GM21786 (cell line): ENCODE measurements around the gene RGS19.
A peak's percentile ranks its signal among the peaks of the same experiment; 100 is the strongest.

Experiments used
- ATAC-seq: cut with Tn5 transposase; IDR thresholded peaks from one replicate; pipeline ENCODE4 v1.9.1; 2021; ENCODE audit not compliant: unreplicated experiment

The RGS19 gene

GRCh38 chr20:64050261-64051032 is 28.9 kb downstream of the RGS19 start:
- no peak for ATAC-seq

GRCh38 chr20:64049878-64050260 is 29.4 kb downstream of the RGS19 start:
- no peak for ATAC-seq

- no peak for ATAC-seq
These were observed 30.0 kb downstream of the RGS19 start, which contains the start of gene SOX18 for GRCh38 chr20:64049060-64049877. TSS of gene SOX18 (minus strand) at chr20:64049639. CDS start at chr20:64049516, 123 bp downstream.

- no peak for ATAC-seq
These were observed 30.8 kb downstream of the RGS19 start for GRCh38 chr20:64048402-64049044.

DNA sequence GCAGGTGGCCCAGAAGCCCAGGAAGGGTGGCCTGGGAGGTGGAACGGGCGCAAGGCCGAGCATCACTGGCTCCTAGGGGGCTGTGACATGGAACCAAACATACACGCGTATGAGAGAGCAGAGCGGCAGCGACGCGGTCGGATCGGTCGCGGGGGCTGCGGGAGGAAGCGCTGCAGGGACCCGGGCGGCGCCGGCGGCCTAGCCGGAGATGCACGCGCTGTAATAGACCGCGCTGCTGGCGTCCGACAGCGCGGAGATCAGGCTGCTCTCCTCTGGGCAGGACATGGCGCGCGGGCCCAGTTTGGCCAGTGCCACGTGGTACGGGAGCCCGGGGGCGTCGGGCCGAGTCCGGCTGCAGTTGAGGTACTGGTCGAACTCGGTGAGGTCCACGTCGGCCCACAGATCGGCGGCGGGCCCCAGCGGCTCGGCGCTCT is 31.3 kb downstream of the RGS19 start:
- ATAC-seq: no peak

GRCh38 chr20:64047046-64047389 is 32.3 kb downstream of the RGS19 start:
- ATAC-seq: no peak

DNA sequence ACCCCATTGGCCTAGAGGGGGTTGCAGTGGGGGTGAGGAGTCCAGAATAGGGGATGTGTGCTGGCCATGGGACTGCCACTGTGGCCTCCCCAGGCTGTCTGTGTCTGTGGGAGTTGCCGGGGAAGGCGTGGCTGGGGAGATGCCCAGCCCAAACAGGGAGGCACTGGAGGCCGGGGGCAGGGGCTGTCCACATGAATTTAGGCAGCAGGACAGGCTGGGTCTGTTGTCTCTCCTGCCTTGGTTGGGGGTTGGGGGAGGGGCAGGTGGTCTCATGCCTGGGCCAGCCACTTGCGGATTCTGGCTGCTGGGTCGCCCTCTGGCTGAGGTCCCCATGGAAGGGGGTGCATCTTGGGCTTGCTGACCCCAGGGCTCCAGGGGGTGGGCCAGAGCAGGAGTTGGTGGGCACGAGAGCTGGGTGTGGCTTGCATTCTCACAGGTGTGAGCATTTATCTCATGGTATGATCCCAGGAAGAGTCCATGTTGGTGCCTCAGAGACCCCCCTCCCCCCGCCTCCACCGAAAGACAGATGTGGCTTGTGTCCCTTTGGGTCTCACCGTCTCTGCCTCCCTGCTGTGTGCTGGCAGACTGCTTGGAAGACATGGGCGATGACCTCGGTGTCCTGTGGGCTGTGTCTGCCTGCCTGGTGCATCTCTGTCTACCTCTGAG is 33.8 kb downstream of the RGS19 start:
- ATAC-seq: no peak

- ATAC-seq: no peak
These were observed 34.7 kb downstream of the RGS19 start for GRCh38 chr20:64044484-64045247.

DNA sequence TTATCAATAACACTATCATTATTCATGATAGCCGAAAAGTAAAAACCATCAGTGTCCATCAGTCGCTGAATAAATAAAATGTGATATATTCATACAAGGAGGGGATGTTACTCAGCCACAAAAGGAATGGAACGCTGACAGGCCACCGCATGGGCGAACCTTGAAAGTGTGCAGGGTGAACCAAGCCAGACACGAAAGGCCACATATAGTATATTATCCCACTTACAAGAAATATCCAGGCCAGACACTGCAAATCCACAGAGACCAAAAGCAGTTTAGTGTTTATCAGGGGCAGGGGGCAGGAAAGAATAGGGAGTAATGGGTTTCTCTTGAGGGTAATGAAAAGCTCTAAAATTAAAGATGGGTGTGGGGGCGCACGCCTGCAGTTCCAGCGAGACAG is 35.5 kb downstream of the RGS19 start:
- no peak for ATAC-seq

- no peak for ATAC-seq
These were observed 37.1 kb downstream of the RGS19 start for GRCh38 chr20:64042054-64042781.

GRCh38 chr20:64041781-64042053 is 37.6 kb downstream of the RGS19 start:
- ATAC-seq: no peak

- ATAC-seq: no peak
These were observed 38.1 kb downstream of the RGS19 start for GRCh38 chr20:64041040-64041780.

DNA sequence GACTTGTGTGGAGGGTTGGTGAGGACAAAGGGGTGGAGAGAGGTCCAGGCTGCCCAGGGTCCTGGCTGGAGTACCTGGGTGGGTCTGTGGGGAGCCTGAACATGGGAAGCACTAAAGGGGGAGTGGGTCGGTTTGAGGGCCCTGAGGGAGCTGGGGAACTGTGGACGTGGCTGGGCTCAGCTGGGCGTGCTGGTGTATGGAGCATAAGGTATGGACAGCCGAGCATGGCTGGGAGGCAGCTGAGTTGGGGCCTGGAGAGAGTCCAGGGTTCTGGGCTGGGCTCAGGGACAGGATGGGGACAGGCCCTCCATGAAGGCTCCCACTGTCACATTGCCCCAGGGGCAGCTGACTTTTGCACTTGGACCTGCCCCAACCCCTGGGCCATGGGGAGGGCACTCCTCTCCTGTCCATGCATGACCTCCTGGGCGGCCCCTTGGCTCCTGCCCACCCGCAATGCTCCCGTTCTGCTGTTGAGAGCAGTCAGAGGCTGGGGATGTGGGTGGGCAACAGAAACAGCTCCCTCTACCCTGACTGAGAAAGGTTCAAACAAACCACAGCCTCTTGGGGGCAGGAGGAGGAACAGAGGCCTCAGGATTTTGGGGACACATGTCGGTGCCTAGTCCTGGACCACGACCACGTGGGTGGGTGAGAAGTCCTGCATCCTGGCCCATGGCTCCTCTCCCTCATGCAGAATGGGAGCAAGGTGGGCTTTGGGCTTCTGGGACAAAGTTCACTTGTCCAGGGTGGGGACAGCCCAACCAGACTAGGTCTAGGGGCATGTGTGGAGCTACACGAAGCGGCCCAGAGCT is 38.9 kb downstream of the RGS19 start:
- no peak for ATAC-seq

DNA sequence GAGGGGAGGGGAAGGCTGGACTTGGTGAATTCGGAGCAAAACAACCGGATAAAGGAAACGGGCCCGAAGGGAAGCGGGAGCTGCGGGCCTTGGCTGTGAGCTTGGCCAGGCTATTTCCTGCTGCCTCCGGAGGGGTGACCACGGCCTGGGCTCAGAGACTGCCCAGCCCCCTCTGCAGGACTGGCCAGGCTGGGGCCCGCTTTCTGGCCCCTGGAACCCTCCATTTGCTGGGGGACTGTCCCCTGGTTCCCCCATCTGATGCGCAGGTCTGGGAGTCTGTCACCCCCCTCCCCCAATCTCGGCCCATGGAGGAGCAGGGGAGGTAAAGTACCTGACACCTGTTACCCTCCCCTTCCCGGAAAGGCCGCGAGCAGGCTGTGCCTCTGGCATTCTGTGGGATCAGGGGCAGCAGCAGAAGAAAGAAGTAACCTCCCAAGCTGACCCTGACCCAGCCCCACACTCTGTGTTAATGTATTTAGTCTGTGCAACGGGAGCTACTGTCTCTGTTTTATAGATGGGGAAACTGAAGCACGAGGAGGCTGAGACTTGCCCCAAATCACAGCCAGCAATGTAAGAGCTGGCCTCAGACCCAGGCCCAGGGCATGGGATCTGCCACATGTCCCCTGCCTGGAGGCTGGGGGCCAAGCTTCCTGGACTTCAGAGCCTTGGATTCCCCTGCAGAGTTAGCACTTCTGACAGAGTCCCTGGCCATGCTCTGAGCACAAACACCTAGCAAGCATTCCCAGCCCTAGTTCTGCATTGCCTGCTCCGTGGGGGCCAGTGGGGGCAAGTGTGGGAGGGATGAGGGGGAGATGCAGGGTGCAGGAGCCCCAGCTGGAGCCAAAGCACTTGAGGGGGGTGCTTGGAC is 39.8 kb downstream of the RGS19 start:
- ATAC-seq: no peak

DNA sequence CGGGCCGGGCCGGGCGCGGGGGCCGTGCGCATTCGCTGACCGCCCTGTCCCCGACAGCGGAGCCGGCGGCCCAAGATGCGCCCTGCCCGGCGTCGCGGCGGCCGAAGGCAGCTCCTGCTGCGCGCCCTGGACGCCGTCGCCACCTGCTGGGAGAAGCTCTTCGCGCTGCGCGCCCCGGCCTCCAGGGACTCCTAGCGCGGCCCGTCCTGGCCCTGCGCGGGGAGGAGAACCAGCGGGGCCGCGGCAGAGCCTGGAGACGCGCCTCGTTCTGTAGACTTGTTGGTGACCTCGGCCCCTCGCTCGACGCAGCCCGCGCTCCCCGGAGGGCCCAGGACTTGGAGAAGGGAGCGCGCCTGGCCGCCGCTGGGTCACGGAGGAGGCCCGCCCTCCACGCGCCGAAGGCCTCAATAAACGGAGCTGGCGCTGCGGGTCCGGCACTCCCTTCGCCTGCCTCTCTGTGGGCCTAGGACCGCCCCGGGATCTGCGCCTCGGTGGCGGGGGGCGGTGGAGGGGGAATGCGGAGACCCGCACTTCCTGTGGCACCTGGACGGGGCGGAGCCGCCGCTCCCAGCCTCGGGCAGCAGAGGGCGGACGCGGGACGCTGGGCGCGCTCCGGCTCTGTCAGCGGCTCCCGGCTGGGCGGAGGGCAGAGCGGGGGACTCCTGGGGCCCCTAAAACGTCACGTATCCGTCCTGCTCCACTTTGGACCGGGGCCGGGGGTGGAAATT is 40.6 kb downstream of the RGS19 start:
- ATAC-seq: peak; percentile 50

DNA sequence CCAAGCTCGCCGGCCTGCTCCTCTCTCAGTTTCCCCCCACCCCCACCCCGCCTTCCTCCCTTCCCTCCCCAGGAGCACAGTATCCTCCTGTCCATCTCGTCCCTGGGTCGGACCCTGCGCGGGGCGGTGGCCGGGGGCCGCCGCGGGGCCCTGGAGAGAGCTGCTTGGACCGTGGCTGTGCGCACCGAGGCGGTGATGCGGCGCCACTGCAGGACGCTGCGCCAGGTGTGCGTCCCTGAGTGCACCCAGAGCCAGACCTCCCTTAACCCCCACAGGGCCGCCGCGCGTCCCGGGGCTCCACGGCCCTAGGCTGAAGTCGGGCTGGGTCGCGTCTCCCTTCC is 41.1 kb downstream of the RGS19 start:
- peak; percentile 19 for ATAC-seq
